ENCODE data around the gene ARFGAP3.

The ARFGAP3 gene

DNA sequence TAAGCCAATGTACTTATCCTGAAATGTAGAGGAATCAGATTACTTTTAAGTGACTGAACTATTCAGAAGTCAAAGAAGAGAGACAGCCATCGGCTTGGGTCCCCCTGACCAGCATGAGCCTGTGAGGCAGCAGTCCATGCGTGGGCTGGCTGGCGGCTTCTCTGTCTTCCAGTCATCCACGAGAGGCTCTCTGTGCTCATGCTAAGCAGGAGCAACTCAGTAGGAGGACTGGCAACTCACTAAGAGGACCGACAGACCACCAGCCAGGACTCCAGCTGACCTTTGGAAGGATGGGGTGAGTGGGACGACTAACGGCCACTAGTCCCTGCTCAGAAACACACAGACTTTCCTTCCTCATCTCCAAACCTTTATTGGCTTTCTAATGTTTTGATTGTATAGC, 43.6 kb downstream of the ARFGAP3 start (continued):
- TF ChIP-seq, protein P1, sequence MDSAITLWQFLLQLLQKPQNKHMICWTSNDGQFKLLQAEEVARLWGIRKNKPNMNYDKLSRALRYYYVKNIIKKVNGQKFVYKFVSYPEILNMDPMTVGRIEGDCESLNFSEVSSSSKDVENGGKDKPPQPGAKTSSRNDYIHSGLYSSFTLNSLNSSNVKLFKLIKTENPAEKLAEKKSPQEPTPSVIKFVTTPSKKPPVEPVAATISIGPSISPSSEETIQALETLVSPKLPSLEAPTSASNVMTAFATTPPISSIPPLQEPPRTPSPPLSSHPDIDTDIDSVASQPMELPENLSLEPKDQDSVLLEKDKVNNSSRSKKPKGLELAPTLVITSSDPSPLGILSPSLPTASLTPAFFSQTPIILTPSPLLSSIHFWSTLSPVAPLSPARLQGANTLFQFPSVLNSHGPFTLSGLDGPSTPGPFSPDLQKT (IDR thresholded peaks at IDR 0.05; ENCODE audit: borderline replicate concordance, low read depth, low read length) = no peak

DNA sequence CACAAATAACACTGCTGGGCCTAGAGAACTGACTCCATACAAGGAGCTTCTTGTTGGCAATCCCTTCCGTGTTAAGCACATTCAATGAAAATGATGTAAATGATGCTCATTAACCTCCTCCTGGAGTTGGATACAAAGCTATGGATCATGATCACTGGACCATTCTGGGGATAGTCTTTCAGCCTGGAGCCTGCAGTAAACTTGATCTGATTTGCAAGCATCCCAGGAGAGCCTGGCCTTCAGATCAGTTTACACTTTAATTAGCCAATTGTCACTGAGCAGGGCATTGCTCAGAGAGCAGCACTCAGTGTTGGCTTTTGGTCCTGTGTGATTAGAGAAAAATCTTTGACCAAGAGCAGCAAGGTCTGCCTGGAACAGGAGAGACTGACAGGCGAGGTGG, 45.6 kb downstream of the ARFGAP3 start:
- Histone ChIP-seq H3K4me1 (ENCODE audit: control insufficient read depth, insufficient read depth, low read length) (no peaks in the 10 kb centered on the region), H3K4me3 (ENCODE audit: low read depth, low read length) (no peak overlapping the region), H3K27ac (ENCODE audit: extremely low read depth, low read depth, low read length) (no peak overlapping the region), H3K36me3 (ENCODE audit: control insufficient read depth in 2 of 2, insufficient read depth in 1 of 2, low read length in 2 of 2) (peaks cover 25 to 78% of the 10 kb centered on the region in 2 experiments; a peak in 2 of 3 replicates), H3K9me3 (ENCODE audit: control insufficient read depth, insufficient read depth, low read depth, low read length) (no peaks in the 10 kb centered on the region)
- CTCF ChIA-PET = interaction anchor here (1.1 to 3.2 kb wide), 2 partner anchors 9 to 31 kb away, joined by 3 to 13 read pairs; no protein-coding TSS in a partner anchor
- POLR2A ChIA-PET = no interaction called here
- no peak for TF ChIP-seq ZNF560 (tag by site-specific recombination; IDR thresholded peaks at IDR 0.05; ENCODE audit: borderline replicate concordance)
- TF ChIP-seq ZNF596 (tag by site-specific recombination; IDR thresholded peaks at IDR 0.05) = no peak
- TF ChIP-seq ZNF423 (tag by site-specific recombination; IDR thresholded peaks at IDR 0.05) = no peak
- TF ChIP-seq ZNF391 (tag by site-specific recombination; IDR thresholded peaks at IDR 0.05; ENCODE audit: borderline replicate concordance, low read depth) = no peak
- no peak for TF ChIP-seq ZNF521 (tag by site-specific recombination; IDR thresholded peaks at IDR 0.05)
- TF ChIP-seq ZNF350 (tag by site-specific recombination; IDR thresholded peaks at IDR 0.05) = no peak
- no peak for TF ChIP-seq ZNF324 (tag by site-specific recombination; IDR thresholded peaks at IDR 0.05)
- no peak for TF ChIP-seq ZNF174 (tag by site-specific recombination; IDR thresholded peaks at IDR 0.05)
- TF ChIP-seq ZNF341 (tag by site-specific recombination; IDR thresholded peaks at IDR 0.05; ENCODE audit: low read depth) = no peak
- no peak for TF ChIP-seq SP3 (tag by site-specific recombination; IDR thresholded peaks at IDR 0.05)
- TF ChIP-seq ZNF211 (tag by site-specific recombination; IDR thresholded peaks at IDR 0.05; ENCODE audit: low read depth) = no peak
- no peak for TF ChIP-seq WT1 (tag by site-specific recombination; IDR thresholded peaks at IDR 0.05)
- TF ChIP-seq, protein P2, sequence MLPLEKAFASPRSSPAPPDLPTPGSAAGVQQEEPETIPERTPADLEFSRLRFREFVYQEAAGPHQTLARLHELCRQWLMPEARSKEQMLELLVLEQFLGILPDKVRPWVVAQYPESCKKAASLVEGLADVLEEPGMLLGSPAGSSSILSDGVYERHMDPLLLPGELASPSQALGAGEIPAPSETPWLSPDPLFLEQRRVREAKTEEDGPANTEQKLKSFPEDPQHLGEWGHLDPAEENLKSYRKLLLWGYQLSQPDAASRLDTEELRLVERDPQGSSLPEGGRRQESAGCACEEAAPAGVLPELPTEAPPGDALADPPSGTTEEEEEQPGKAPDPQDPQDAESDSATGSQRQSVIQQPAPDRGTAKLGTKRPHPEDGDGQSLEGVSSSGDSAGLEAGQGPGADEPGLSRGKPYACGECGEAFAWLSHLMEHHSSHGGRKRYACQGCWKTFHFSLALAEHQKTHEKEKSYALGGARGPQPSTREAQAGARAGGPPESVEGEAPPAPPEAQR (tag by site-specific recombination; IDR thresholded peaks at IDR 0.05) = no peak
- no peak for TF ChIP-seq KLF7 (tag by site-specific recombination; IDR thresholded peaks at IDR 0.05; ENCODE audit: borderline replicate concordance)
- 0 out of 2 replicates have a peak, but pooled peaks have one; percentile 15 for TF ChIP-seq FEZF1 (tag by site-specific recombination; IDR thresholded peaks at IDR 0.05)
- 0 out of 2 replicates have a peak, but pooled peaks have one; percentile 36 for TF ChIP-seq ZNF121 (tag by site-specific recombination; IDR thresholded peaks at IDR 0.05)
- TF ChIP-seq ZNF157 (tag by site-specific recombination; IDR thresholded peaks at IDR 0.05) = no peak
- TF ChIP-seq, protein P3, sequence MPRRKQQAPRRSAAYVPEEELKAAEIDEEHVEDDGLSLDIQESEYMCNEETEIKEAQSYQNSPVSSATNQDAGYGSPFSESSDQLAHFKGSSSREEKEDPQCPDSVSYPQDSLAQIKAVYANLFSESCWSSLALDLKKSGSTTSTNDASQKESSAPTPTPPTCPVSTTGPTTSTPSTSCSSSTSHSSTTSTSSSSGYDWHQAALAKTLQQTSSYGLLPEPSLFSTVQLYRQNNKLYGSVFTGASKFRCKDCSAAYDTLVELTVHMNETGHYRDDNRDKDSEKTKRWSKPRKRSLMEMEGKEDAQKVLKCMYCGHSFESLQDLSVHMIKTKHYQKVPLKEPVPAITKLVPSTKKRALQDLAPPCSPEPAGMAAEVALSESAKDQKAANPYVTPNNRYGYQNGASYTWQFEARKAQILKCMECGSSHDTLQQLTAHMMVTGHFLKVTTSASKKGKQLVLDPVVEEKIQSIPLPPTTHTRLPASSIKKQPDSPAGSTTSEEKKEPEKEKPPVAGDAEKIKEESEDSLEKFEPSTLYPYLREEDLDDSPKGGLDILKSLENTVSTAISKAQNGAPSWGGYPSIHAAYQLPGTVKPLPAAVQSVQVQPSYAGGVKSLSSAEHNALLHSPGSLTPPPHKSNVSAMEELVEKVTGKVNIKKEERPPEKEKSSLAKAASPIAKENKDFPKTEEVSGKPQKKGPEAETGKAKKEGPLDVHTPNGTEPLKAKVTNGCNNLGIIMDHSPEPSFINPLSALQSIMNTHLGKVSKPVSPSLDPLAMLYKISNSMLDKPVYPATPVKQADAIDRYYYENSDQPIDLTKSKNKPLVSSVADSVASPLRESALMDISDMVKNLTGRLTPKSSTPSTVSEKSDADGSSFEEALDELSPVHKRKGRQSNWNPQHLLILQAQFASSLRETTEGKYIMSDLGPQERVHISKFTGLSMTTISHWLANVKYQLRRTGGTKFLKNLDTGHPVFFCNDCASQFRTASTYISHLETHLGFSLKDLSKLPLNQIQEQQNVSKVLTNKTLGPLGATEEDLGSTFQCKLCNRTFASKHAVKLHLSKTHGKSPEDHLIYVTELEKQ (tag by site-specific recombination; IDR thresholded peaks at IDR 0.05; ENCODE audit: borderline replicate concordance) = no peak
- TF ChIP-seq OSR2 (tag by site-specific recombination; IDR thresholded peaks at IDR 0.05) = peak; percentile 55; the same call in 1 of the 2 replicates
- TF ChIP-seq, protein P4, sequence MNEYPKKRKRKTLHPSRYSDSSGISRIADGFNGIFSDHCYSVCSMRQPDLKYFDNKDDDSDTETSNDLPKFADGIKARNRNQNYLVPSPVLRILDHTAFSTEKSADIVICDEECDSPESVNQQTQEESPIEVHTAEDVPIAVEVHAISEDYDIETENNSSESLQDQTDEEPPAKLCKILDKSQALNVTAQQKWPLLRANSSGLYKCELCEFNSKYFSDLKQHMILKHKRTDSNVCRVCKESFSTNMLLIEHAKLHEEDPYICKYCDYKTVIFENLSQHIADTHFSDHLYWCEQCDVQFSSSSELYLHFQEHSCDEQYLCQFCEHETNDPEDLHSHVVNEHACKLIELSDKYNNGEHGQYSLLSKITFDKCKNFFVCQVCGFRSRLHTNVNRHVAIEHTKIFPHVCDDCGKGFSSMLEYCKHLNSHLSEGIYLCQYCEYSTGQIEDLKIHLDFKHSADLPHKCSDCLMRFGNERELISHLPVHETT (tag by site-specific recombination; IDR thresholded peaks at IDR 0.05) = no peak
- no peak for TF ChIP-seq ZNF654 (tag by site-specific recombination; IDR thresholded peaks at IDR 0.05; ENCODE audit: low read depth)
- no peak for TF ChIP-seq HOXD13 (CRISPR knock-in tag; IDR thresholded peaks at IDR 0.05; ENCODE audit: borderline replicate concordance)
- TF ChIP-seq ZNF19 (tag by site-specific recombination; IDR thresholded peaks at IDR 0.05; ENCODE audit: low read depth) = no peak
- no peak for TF ChIP-seq ZNF610 (tag by site-specific recombination; IDR thresholded peaks at IDR 0.05; ENCODE audit: borderline replicate concordance)
- peak; percentile 68 for TF ChIP-seq ZBTB17 (tag by site-specific recombination; IDR thresholded peaks at IDR 0.05)
- 0 out of 2 replicates have a peak, but pooled peaks have one; percentile 10 for TF ChIP-seq IKZF3 (tag by site-specific recombination; IDR thresholded peaks at IDR 0.05)
- TF ChIP-seq ZFP37 (tag by site-specific recombination; IDR thresholded peaks at IDR 0.05) = no peak
- peak; percentile 15; the same call in 1 of the 2 replicates for TF ChIP-seq GLIS1 (tag by site-specific recombination; IDR thresholded peaks at IDR 0.05)
- no peak for TF ChIP-seq ZNF302 (tag by site-specific recombination; IDR thresholded peaks at IDR 0.05; ENCODE audit: low read depth)
- peak; percentile 46; the same call in 1 of the 2 replicates for TF ChIP-seq ZSCAN30 (tag by site-specific recombination; IDR thresholded peaks at IDR 0.05)
- no peak for TF ChIP-seq ZNF16 (tag by site-specific recombination; IDR thresholded peaks at IDR 0.05; ENCODE audit: low read depth)
